ENCODE measurements around the gene ARHGAP15. TPM values are rescaled to one million over a fixed set of nuclear protein-coding genes. Genes with fewer than 3 reads are reported as not detected.

ARHGAP15 gene
- total RNA-seq, 1 experiment from 2014 or later: not detected

GRCh38 chr2:143545059-143545948 is 416.1 kb downstream of the ARHGAP15 start:
- Histone ChIP-seq H3K4me1 (replicated peaks; ENCODE audit: insufficient read depth) (no peaks in the 10 kb centered on the region), H2AFZ (no peak overlapping the region), H3K4me3 (no peak overlapping the region), H3K27ac (no peak overlapping the region), H3K4me2 (no peak overlapping the region), H3K27me3 (ENCODE audit: insufficient read depth, low read depth) (no peaks in the 10 kb centered on the region), H3K79me2 (ENCODE audit: low read depth) (no peaks in the 10 kb centered on the region), H3K9me3 (ENCODE audit: insufficient read depth, low read depth) (no peaks in the 10 kb centered on the region), H3K36me3 (ENCODE audit: low read depth) (no peaks in the 10 kb centered on the region), H3K9me2 (ENCODE audit: insufficient read depth) (no peaks in the 10 kb centered on the region), H3F3A (ENCODE audit: insufficient read depth, low read depth) (no peaks in the 10 kb centered on the region), H4K20me1 (ENCODE audit: insufficient read depth) (no peaks in the 10 kb centered on the region)
- TF ChIP-seq CTCF (conservative IDR thresholded peaks at IDR 0.05) (no peak), EZH2 (IDR thresholded peaks at IDR 0.05; ENCODE audit: low read depth) (no peak)
- ChIA-PET POLR2A (ENCODE audit: unreplicated experiment) (no interaction called here), CTCF (no interaction called here)
- BruUV-seq (replicated peaks): no TSS peak
- DNase-seq: no peak
- intact Hi-C loops (cut with micrococcal nuclease; ENCODE audit: unreplicated experiment): no loop called here

- H3K27ac ChIP-seq: no peak overlapping the region
- H3K27me3 ChIP-seq (ENCODE audit: insufficient read depth, low read depth): no peaks in the 10 kb centered on the region
- no peaks in the 10 kb centered on the region for H3K9me2 ChIP-seq (ENCODE audit: insufficient read depth)
- intact Hi-C loops (cut with micrococcal nuclease; ENCODE audit: unreplicated experiment): no loop called here
- no peaks in the 10 kb centered on the region for H3F3A ChIP-seq (ENCODE audit: insufficient read depth, low read depth)
- CTCF ChIA-PET: no interaction called here
- H3K4me1 ChIP-seq (replicated peaks; ENCODE audit: insufficient read depth): no peaks in the 10 kb centered on the region
- H3K4me2 ChIP-seq: no peak overlapping the region
- no peaks in the 10 kb centered on the region for H4K20me1 ChIP-seq (ENCODE audit: insufficient read depth)
- no peaks in the 10 kb centered on the region for H3K36me3 ChIP-seq (ENCODE audit: low read depth)
- TF ChIP-seq CTCF (conservative IDR thresholded peaks at IDR 0.05): no peak
- no peak for TF ChIP-seq EZH2 (IDR thresholded peaks at IDR 0.05; ENCODE audit: low read depth)
- no peaks in the 10 kb centered on the region for H3K79me2 ChIP-seq (ENCODE audit: low read depth)
- POLR2A ChIA-PET (ENCODE audit: unreplicated experiment): no interaction called here
- H2AFZ ChIP-seq: no peak overlapping the region
- no peak for DNase-seq
- BruUV-seq (replicated peaks): no TSS peak
- no peak overlapping the region for H3K4me3 ChIP-seq
- no peaks in the 10 kb centered on the region for H3K9me3 ChIP-seq (ENCODE audit: insufficient read depth, low read depth)
Observed at GRCh38 chr2:143545949-143546255, 416.7 kb downstream of the ARHGAP15 start.

- BruUV-seq (replicated peaks): no TSS peak
- Histone ChIP-seq H3K79me2 (ENCODE audit: low read depth) (no peaks in the 10 kb centered on the region), H3F3A (ENCODE audit: insufficient read depth, low read depth) (no peaks in the 10 kb centered on the region), H3K27ac (no peak overlapping the region), H3K4me2 (no peak overlapping the region), H3K27me3 (ENCODE audit: insufficient read depth, low read depth) (no peaks in the 10 kb centered on the region), H4K20me1 (ENCODE audit: insufficient read depth) (no peaks in the 10 kb centered on the region), H3K4me3 (no peak overlapping the region), H2AFZ (no peak overlapping the region), H3K9me2 (ENCODE audit: insufficient read depth) (no peaks in the 10 kb centered on the region), H3K36me3 (ENCODE audit: low read depth) (no peaks in the 10 kb centered on the region), H3K9me3 (ENCODE audit: insufficient read depth, low read depth) (no peaks in the 10 kb centered on the region), H3K4me1 (replicated peaks; ENCODE audit: insufficient read depth) (no peaks in the 10 kb centered on the region)
- TF ChIP-seq EZH2 (IDR thresholded peaks at IDR 0.05; ENCODE audit: low read depth) (no peak), CTCF (conservative IDR thresholded peaks at IDR 0.05) (no peak)
- DNase-seq: no peak
- ChIA-PET POLR2A (ENCODE audit: unreplicated experiment) (no interaction called here), CTCF (no interaction called here)
- intact Hi-C loops (cut with micrococcal nuclease; ENCODE audit: unreplicated experiment): no loop called here
Observed at GRCh38 chr2:143548032-143548431, 418.8 kb downstream of the ARHGAP15 start.
